ENCODE measurements around the gene S100A4. TPM values are rescaled to one million over a fixed set of nuclear protein-coding genes. Genes with fewer than 3 reads are reported as not detected.
A peak's percentile ranks its signal among the peaks of the same experiment; 100 is the strongest.

Gene S100A4
- total RNA-seq, 2 experiments from 2014 or later: 36.5 to 37.9 TPM

GRCh38 chr1:153553830-153554541 lies 8.4 kb upstream of the S100A4 start:
- no peak overlapping the region for H3K4me3 Mint-ChIP-seq
- no peak overlapping the region for H3K27ac Mint-ChIP-seq
- intact Hi-C loops (cut with micrococcal nuclease): no loop called here
- no peaks in the 10 kb centered on the region for H3K27me3 Mint-ChIP-seq (ENCODE audit: low read depth)
- no peaks in the 10 kb centered on the region for H3K9me3 Mint-ChIP-seq
- no peaks in the 10 kb centered on the region for H3K36me3 Mint-ChIP-seq (ENCODE audit: low read depth)
- CTCF ChIA-PET: interaction anchor here (0.8 to 1.5 kb wide), 2 partner anchors 10 to 20 kb away, joined by 4 to 5 read pairs; no protein-coding TSS in a partner anchor
- H3K4me1 Mint-ChIP-seq (ENCODE audit: low read depth): peaks cover under 1% of the 10 kb centered on the region
- no peak for DNase-seq

GRCh38 chr1:153553096-153553495 lies 7.5 kb upstream of the S100A4 start:
- no peak overlapping the region for H3K27ac Mint-ChIP-seq
- DNase-seq: no peak
- intact Hi-C loops (cut with micrococcal nuclease): no loop called here
- H3K9me3 Mint-ChIP-seq: no peaks in the 10 kb centered on the region
- CTCF ChIA-PET: interaction anchor here (1.5 kb wide), 1 partner anchor 19 kb away, joined by 5 read pairs; no protein-coding TSS in a partner anchor
- H3K36me3 Mint-ChIP-seq (ENCODE audit: low read depth): no peaks in the 10 kb centered on the region
- H3K27me3 Mint-ChIP-seq (ENCODE audit: low read depth): no peaks in the 10 kb centered on the region
- peaks cover 8% of the 10 kb centered on the region for H3K4me1 Mint-ChIP-seq (ENCODE audit: low read depth)
- H3K4me3 Mint-ChIP-seq: no peak overlapping the region

GRCh38 chr1:153552335-153552734 lies 6.7 kb upstream of the S100A4 start:
- Mint-ChIP-seq H3K27ac (no peak overlapping the region), H3K36me3 (ENCODE audit: low read depth) (no peaks in the 10 kb centered on the region), H3K4me1 (ENCODE audit: low read depth) (peaks cover 9% of the 10 kb centered on the region), H3K27me3 (ENCODE audit: low read depth) (no peaks in the 10 kb centered on the region), H3K9me3 (no peaks in the 10 kb centered on the region), H3K4me3 (no peak overlapping the region)
- CTCF ChIA-PET: no interaction called here
- intact Hi-C loops (cut with micrococcal nuclease): no loop called here
- no peak for DNase-seq

- H3K9me3 Mint-ChIP-seq: no peaks in the 10 kb centered on the region
- intact Hi-C loops (cut with micrococcal nuclease): no loop called here
- H3K4me1 Mint-ChIP-seq (ENCODE audit: low read depth): peaks cover 18% of the 10 kb centered on the region
- H3K27me3 Mint-ChIP-seq (ENCODE audit: low read depth): no peaks in the 10 kb centered on the region
- no peak overlapping the region for H3K4me3 Mint-ChIP-seq
- DNase-seq: no peak
- CTCF ChIA-PET: interaction anchor here (0.6 to 1.3 kb wide), 6 partner anchors 10 to 40 kb away, joined by 3 to 11 read pairs (median 3); no protein-coding TSS in a partner anchor
- no peaks in the 10 kb centered on the region for H3K36me3 Mint-ChIP-seq (ENCODE audit: low read depth)
- H3K27ac Mint-ChIP-seq: no peak overlapping the region
Observed at GRCh38 chr1:153550827-153551500, 5.4 kb upstream of the S100A4 start.

GRCh38 chr1:153550398-153550758 lies 4.8 kb upstream of the S100A4 start:
- H3K9me3 Mint-ChIP-seq: no peaks in the 10 kb centered on the region

GRCh38 chr1:153549741-153550397 lies 4.3 kb upstream of the S100A4 start:
- Mint-ChIP-seq H3K27ac (no peak overlapping the region), H3K36me3 (ENCODE audit: low read depth) (no peaks in the 10 kb centered on the region), H3K27me3 (ENCODE audit: low read depth) (no peaks in the 10 kb centered on the region), H3K4me3 (no peak overlapping the region), H3K9me3 (no peaks in the 10 kb centered on the region), H3K4me1 (ENCODE audit: low read depth) (peaks cover 29% of the 10 kb centered on the region)
- intact Hi-C loops (cut with micrococcal nuclease): no loop called here
- CTCF ChIA-PET: interaction anchor here (0.6 to 1.3 kb wide), 4 partner anchors 11 to 39 kb away, joined by 3 to 11 read pairs (median 4); no protein-coding TSS in a partner anchor
- no peak for DNase-seq

More at GRCh38 chr1:153550398-153550758, 4.8 kb upstream of the S100A4 start:
- H3K27me3 Mint-ChIP-seq (ENCODE audit: low read depth): no peaks in the 10 kb centered on the region
- H3K4me1 Mint-ChIP-seq (ENCODE audit: low read depth): peaks cover 24% of the 10 kb centered on the region
- H3K4me3 Mint-ChIP-seq: no peak overlapping the region
- no peak overlapping the region for H3K27ac Mint-ChIP-seq
- no peak for DNase-seq
- intact Hi-C loops (cut with micrococcal nuclease): no loop called here
- no peaks in the 10 kb centered on the region for H3K36me3 Mint-ChIP-seq (ENCODE audit: low read depth)
- CTCF ChIA-PET: interaction anchor here (0.6 to 1.3 kb wide), 5 partner anchors 11 to 39 kb away, joined by 3 to 11 read pairs (median 3); no protein-coding TSS in a partner anchor

GRCh38 chr1:153548722-153549688 lies 3.4 kb upstream of the S100A4 start, which contains the start of gene S100A3:
TSS of gene S100A3 (minus strand) at chr1:153549258. CDS start at chr1:153548485, 773 bp downstream.
- Mint-ChIP-seq H3K4me3 (no peak within 1 kb of the TSS), H3K9me3 (no peaks in the 10 kb centered on the region), H3K36me3 (ENCODE audit: low read depth) (no peaks in the 10 kb centered on the region), H3K4me1 (ENCODE audit: low read depth) (peaks cover 37% of the 10 kb centered on the region), H3K27me3 (ENCODE audit: low read depth) (no peaks in the 10 kb centered on the region), H3K27ac (no peak within 1 kb of the TSS)
- intact Hi-C loops (cut with micrococcal nuclease): no loop called here
- no peak for DNase-seq
- CTCF ChIA-PET: interaction anchor here (2.2 kb wide), 1 partner anchor 16 kb away, joined by 8 read pairs; no protein-coding TSS in a partner anchor

GRCh38 chr1:153547560-153548551 lies 2.2 kb upstream of the S100A4 start:
- Mint-ChIP-seq H3K9me3 (no peaks in the 10 kb centered on the region), H3K27me3 (ENCODE audit: low read depth) (no peaks in the 10 kb centered on the region), H3K36me3 (ENCODE audit: low read depth) (no peaks in the 10 kb centered on the region), H3K4me1 (ENCODE audit: low read depth) (peaks cover 49% of the 10 kb centered on the region), H3K4me3 (no peak overlapping the region), H3K27ac (no peak overlapping the region)
- no peak for DNase-seq
- CTCF ChIA-PET: interaction anchor here (0.7 to 2.2 kb wide), 3 partner anchors 9 to 15 kb away, joined by 3 to 8 read pairs (median 5); no protein-coding TSS in a partner anchor
- intact Hi-C loops (cut with micrococcal nuclease): no loop called here

GRCh38 chr1:153546796-153547559 lies 1.4 kb upstream of the S100A4 start:
- Mint-ChIP-seq H3K4me1 (ENCODE audit: low read depth) (peaks cover 58% of the 10 kb centered on the region), H3K27me3 (ENCODE audit: low read depth) (no peaks in the 10 kb centered on the region), H3K27ac (peak overlapping the region; percentile 15), H3K9me3 (no peaks in the 10 kb centered on the region), H3K36me3 (ENCODE audit: low read depth) (no peaks in the 10 kb centered on the region), H3K4me3 (no peak overlapping the region)
- intact Hi-C loops (cut with micrococcal nuclease): no loop called here
- DNase-seq: no peak
- CTCF ChIA-PET: interaction anchor here (0.7 to 3.9 kb wide), 5 partner anchors 10 to 26 kb away, joined by 3 to 47 read pairs (median 7); no protein-coding TSS in a partner anchor

- intact Hi-C loops (cut with micrococcal nuclease): no loop called here
- CTCF ChIA-PET: interaction anchor here (0.6 to 3.9 kb wide), 5 partner anchors 9 to 39 kb away, joined by 3 to 47 read pairs (median 4); no protein-coding TSS in a partner anchor
- Mint-ChIP-seq H3K4me1 (ENCODE audit: low read depth) (peaks cover 64% of the 10 kb centered on the region), H3K4me3 (no peak overlapping the region), H3K36me3 (ENCODE audit: low read depth) (no peaks in the 10 kb centered on the region), H3K27me3 (ENCODE audit: low read depth) (no peaks in the 10 kb centered on the region), H3K27ac (peak overlapping the region; percentile 93), H3K9me3 (no peaks in the 10 kb centered on the region)
- DNase-seq: no peak
Observed at GRCh38 chr1:153546371-153546770, 765 bp upstream of the S100A4 start.
